ENCODE data around the gene ADAMTSL3. TPM values are rescaled to one million over a fixed set of nuclear protein-coding genes. Genes with fewer than 3 reads are reported as not detected.
"Not testable (repeated sequence)": the region's sequence is repeated elsewhere in the genome, so short reads cannot be mapped to it uniquely, and the experiment has no call there.

ADAMTSL3 gene
- total RNA-seq, 1 donor from 2014 or later: 20.6 TPM

DNA sequence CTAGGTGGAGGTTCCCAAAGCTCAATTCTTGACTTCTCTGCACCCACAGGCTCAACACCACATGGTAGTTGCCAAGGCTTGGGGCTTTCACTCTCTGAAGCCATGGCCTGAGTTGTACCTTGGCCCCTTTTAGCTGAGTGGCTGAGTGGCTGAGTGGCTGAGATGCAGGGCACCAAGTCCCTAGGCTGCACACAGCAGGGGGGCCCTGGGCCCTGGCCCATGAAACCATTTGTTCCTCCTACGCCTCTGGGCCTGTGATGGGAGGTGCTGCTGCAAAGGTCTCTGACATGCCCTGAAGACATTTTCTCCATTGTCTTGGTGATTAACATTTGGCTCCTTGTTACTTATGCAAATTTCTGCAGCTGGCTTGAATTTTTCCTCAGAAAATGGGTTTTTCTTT is 103.4 kb downstream of the ADAMTSL3 start:
- DNase-seq: not testable (repeated sequence)

DNA sequence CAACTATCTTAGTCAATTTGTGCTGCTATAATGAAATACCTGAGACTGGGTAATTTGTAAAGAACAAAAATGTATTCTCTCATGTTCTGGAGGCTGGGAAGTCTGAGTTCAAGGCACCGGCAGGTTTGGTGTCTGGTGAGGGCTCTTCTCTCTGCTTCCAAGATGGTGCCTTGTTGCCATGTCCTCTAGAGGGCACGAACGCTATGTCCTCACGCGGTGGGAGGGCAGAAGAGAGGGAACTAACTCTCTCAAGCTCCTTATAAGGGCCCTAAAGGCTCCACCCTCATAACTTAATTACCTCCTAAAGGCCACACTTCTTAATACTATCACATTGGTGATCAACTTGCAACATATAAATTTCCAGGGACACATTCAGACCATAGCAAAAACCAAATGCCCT is 108.4 kb downstream of the ADAMTSL3 start:
- no peak for DNase-seq

DNA sequence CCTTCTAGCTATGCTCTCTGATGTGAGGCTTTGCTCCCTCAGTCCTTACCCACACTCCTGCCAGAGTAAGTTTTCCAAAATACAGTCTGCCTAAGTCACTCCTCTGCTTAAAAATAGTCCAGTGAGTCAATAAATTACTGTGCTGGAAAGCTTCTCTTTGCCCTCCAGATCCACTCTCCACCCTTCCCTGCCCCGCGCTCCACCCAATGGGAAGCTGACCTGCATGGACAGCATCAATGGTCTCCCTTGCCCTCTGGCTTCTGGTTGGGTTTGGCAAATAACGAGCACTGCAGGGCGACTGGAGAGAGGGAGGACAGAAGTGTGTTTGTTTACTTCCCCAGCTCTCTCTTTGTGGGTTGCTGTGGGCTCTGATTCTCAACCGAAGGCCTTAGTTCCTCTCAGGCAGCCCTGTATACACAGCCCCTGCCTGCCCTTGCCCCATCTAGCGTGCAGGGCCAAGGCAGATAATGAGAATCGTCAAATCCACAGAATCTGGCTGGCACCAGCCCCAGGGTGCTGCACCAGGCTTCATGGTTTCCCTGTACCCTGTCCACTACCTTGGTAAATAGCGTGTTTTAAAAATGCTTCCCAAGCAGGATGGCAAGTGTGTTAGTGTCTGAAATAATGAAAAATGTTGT is 110.4 kb downstream of the ADAMTSL3 start:
- no peak for DNase-seq

DNA sequence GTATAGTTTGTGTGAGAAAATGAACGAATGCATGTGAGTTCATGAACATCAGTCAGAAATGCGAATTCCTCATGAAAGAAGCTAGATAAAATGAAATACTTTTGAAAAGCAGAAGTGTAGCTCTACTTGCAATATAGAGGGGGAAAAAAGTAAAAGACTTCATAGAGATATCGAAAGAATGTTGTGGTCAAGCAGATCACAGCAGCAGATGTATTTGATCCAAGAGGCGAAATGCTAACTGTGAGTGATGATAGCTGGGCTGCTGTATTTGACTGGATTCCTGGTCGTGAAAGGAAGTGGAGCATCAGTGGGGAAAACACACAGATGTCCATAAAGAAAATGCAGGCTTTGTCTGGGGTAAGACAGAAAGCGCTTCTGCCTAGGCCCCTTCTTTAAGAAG is 112.4 kb downstream of the ADAMTSL3 start:
- DNase-seq: no peak

DNA sequence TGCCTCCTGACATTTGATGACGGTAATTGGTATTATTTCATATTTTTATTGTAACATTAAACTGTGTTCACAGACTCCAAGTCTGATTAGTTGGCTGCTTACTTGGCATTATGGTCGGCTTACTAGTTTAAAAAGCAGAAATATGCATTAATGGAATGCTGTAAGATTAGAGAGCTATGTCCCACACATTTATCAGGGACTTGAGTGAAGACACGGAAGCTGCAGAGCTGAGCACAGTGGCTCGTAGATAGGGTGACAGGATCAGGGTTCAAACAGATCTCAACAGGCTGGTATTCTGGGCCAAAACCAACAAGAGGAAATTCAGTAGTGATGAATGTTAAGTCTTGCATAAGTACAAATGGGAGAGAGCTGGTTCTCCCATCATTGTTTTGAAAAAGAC is 113.8 kb downstream of the ADAMTSL3 start:
- no peak for DNase-seq

DNA sequence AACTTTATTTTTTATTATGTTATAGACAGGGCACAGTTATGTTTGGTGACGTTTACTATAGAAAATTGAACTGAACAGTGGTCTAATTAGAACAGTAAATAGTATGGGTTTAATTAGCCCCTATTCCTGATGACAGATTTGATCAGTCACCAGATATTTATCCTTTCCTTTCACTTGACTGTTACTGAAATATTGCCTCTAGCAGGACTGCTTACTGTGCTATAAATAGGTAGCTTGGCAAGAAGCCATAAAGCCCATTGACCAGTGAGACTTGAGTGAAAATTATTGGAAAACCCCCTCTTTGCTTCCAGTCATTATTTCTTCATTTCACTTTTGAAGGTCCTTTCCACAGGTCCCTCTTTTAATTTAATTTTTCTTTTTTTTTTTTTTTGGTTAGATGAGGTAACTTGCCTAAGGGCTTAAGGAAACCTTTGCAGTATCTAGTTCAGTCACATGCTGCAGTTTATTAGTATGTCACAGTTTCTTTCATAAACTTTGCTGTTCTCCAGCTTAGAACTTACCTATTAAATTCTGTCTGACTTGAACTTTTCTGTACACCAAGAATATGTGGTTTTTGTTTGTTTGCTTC is 115.6 kb downstream of the ADAMTSL3 start:
- no peak for DNase-seq

DNA sequence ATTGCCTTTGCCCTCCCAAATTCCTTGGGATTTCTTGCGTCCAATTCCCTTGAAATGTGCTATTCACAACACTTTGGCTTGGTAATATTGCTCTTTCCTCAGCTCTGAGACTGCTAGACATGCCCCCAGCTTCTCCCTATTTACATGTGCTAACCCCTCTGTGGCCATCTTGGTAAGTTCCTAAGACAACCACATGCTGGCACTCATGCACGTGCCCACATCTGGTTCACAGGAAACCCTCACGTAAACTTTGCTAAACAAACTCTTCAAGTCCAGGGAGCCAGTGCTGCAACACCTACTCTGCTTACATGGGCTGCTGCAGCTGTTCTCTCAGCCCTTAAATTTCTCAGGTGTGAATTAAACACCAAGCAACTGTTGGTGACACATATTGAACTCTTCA is 121.8 kb downstream of the ADAMTSL3 start:
- DNase-seq: no peak

DNA sequence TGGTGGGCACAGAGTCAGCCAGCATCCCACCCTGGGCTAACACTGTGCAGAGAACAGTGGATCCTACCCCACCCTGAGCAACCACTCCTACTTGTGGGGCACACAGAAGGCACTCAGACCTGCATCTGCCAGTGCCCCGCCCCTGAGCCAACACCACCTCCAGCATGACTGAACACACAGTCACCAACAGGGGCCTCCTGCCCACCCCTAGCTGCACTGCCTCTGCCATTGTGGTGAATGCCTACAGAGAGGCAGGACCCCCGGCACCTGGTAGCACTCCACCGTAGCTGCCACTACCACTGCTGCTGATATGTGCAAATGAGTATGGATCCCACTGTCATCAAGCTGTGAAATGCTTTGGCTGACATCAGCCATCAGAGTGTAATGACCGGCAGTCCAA is 123.1 kb downstream of the ADAMTSL3 start:
- no peak for DNase-seq

DNA sequence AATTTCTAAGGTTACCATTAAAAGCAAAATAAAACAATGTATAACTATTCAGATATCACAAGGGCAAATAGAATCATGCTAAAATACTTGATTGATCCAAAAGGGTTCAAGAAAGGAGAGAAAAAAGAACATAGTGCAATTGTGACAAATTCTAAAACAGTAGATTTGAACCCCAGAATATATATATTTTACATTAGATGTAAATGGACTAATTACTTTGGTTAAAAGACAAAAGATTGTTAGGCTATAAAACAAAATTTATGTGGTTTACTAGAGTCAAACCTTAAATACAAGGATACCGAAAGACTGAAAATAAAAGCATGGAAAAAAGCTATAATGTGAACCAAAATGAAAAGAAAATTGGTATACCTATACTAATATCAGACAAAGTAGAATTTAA is 129.3 kb downstream of the ADAMTSL3 start:
- no peak for DNase-seq

DNA sequence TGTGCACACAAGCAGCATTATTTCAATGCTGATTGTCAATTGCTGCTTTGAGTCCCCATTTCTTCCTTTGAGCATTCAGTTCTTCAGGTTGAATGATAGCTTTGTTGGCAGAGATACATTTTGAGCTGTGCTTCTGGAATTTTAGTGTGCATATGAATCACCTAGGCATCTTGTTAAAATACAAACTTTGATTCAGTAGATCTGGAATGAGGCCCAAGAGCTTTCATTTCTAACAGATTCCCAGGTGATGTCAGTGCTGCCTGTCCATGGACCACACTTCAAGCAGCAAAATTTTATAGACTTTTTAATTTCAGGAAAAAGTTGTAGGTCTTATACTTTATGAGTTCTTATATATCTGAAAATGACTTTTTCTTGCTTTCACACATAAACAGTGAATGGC is 131.1 kb downstream of the ADAMTSL3 start:
- no peak for DNase-seq

DNA sequence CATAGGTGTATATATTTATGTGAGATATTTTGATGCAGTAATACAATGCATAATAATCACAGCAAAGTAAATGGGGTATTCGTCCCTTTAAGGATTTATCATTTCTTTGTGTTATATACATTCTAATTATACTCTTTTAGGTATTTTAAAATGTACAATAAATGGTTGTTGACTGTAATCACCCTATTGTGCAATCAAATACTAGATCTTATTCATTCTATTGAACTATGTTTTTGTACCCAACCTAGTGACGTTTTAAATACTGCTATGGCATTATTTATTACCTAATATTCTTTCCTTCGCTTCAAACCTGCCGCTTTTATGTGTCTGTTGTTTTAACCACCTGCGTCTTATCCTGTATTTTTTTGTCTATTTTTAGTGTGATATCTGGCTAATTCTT is 132.4 kb downstream of the ADAMTSL3 start:
- no peak for DNase-seq

DNA sequence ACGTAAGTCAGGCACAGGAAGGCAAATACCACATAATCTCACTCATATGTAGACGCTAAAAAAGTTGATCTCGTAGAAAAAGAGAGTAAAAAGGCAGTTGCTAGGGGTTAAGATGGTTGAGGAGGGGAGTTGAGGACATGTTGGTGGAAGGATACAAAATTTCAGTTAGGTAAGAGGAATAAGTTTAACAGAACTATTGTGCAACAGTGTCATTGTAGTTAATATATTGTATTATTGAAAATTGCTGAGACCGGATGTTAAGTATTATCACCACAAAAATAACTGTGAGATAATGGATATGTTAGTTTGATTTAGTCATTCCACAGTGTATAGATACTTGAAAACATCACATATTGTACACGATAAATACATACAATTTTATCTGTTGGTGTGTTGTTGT is 139.1 kb downstream of the ADAMTSL3 start:
- no peak for DNase-seq

DNA sequence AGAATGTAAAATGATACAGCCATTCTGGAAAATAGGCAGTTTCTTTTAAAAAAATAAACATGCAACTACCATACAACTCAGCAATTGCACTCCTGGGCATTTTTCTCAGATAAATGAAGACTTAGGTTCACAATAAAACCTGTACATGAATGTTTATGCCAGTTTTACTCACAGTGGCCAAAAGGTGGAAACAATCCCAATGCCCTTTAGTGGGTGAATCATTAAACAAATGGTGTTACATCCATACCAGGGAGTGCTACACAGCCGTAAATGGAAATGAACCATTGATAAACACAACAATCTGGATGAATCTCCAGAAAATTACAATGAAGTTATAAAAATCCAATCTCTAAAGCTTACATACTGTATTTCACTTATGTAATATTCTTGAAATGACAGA is 140.3 kb downstream of the ADAMTSL3 start:
- DNase-seq: no peak

DNA sequence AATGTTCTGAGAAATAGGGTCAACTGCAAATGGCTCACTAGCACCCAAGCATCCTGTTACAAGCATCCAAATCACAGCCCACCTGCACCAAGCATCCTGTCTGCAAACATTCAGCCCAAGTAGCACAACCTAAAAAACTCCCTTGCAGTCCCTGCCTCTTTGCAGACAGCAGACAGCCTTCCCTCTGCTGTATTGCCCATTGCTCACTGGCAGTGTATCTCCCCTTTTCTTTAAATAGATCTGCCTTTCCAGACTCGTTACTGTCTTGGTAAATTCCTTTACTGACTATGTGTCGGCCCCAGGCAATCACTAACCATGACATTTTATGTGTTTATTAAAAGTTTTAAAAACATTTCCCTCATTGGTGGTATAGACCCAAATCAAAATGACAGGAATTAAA is 155.4 kb downstream of the ADAMTSL3 start:
- no peak for DNase-seq

DNA sequence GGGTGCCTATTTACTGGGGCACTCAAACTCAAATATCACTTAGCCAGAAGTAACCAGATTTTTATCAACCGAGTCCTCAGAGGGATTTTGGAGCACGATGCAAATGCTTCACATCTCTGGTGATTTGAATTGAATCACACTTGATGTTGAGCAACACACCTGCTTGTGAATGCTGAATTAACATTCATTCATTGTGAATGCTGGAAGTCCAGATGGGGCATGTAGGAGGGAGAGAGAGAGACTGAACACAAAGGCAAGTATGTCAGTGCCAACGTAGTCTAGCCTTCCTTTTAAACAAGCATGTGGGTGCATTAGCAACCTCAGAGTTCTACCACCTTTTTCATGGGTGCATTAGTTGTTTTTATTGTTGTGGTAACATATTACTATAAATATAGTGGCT is 156.2 kb downstream of the ADAMTSL3 start:
- DNase-seq: no peak

DNA sequence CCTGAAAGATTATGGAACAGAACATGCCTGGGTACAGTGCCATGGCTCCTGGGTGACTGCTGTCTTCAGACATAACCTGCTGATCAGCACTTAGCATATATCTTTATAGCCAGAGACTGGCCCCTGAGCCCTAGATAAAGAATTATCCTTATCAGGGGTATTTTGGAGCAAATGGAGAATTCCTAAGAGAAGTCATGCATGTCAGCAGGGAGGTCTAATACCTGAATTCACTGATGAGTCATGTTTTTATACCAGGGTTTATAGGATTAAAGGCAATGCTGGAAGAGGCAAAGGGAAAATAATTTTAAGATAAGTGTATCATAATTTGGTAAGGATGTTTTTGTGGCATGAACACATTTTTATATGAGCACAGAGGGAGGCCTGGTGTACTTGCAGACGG is 159.8 kb downstream of the ADAMTSL3 start:
- DNase-seq: no peak

DNA sequence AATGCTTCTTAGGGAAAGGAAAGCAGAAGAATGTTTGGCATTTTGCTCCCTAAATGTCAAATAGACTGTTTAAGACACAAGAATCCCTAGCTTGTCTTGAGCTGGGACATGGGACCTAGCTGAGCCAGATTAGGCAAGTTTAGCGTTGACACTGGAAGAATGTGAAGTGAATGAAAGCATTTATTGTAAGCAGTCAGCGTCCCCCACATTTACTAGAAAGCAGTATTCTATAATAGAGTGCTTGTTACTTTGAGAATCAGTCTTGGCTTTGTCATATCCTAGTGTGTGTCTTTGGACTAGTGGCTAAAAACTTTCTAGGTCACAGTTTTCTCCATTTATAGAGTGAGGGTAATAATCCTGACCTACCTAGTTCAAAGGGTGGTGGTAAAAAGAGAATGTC is 161.6 kb downstream of the ADAMTSL3 start:
- no peak for DNase-seq

DNA sequence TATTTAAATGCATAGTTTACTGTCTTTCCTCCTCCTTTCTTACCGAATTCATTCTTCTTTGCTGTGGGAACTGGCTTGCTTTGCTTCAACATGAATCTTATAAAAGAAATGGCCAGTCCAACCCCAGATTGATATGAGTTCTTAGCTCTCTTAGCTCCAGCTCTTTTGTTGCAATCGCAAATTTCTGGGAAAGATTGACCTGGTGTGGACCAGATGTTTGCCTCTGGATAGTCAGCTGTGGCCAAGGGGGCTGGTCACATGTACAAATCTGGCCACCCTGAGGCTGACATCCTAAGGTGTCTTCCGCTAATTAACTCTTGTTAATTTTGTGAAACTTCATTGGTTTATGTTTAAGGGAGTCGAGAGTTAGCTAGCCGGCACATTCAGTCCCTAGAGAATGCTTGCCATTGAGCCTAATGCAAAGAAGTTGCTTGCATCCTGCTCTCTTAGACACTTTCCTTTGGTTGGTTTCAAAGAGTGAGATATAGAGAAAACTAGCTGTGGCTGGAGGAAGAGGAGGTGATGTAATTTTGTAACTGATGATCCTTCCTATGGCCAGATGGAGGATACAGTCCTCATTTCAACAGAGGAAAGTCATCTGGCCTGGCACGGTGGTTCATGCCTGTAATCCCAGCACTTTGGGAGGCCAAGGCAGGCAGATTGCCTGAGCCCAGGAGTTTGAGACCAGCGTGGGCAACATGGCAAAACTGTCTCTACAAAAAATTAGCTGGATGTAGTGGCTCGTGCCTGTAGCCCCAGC is 162.4 kb downstream of the ADAMTSL3 start:
- DNase-seq: no peak

DNA sequence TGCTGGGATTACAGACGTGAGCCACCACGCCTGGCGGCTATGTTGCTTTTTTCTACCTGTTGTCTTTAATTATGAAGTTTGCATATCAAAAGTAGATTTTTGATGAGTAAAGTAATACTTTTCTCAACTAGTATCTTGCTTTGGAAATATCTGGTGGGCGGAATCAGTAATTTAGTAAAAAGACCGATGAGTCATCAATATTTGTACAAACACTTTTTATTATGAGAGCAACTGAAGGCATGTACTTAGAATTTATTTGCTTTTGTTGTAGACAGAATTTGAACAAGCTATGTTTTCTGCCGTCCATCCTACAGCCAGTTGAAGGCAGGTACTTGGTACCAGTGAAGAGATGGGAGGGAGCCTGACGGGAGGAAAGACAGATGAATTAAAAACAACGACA is 164.7 kb downstream of the ADAMTSL3 start:
- DNase-seq: no peak

DNA sequence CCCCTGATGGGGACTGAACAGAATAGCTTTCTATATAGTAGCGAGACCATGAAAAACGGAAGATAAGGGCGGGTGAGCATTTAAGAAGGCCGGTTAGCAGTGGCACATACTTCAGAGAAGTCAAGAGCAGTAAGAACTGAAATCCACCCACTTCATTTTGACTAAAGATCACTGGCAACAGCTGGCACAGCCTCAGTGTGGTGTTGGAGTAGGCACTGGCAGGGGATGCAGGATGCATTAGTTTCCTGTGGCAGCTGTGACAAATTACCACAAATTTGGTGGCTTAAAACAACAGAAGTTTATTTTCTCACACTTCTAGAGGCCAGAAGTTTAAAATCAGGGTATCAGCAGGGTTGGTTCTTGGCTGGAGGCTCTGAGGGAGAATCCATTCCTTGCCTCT is 176.5 kb downstream of the ADAMTSL3 start:
- no peak for DNase-seq

DNA sequence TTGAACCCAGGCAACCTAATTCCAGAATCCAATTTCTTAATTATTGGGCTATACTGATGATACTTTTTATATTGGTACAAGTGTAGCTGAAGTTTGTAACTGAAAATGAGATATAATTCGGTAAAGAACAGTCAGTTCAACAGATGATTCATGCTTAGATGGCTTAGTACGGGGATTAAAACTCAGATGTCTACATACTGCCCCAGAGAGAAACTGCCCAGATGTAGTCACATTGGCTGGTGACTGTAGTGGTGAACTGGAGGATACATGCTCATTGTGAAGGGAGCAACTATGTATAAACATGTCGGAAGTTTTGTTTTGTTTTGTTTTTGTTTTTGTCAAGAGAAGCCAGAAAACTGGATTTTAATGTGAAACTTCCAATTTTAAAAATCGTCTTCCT is 179.6 kb downstream of the ADAMTSL3 start:
- no peak for DNase-seq

DNA sequence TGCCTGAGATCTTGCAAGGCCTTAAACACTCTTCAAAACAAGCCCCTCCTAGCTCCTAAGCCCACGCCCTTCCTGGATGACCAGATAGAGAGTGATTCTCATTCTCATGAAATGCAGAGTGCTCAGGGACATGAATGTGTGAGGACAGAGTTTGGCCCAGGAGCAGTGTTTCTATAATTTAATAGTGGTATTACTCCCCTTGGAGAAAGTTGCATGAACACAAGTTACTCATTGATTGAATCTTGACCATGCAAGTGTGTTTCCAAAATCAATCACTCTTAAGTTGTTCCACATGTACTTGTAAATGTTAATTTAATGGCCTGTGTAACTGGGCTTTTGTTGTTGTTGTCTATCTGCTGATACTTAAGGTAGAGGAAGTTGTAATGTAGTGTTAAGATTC is 181.6 kb downstream of the ADAMTSL3 start:
- no peak for DNase-seq

DNA sequence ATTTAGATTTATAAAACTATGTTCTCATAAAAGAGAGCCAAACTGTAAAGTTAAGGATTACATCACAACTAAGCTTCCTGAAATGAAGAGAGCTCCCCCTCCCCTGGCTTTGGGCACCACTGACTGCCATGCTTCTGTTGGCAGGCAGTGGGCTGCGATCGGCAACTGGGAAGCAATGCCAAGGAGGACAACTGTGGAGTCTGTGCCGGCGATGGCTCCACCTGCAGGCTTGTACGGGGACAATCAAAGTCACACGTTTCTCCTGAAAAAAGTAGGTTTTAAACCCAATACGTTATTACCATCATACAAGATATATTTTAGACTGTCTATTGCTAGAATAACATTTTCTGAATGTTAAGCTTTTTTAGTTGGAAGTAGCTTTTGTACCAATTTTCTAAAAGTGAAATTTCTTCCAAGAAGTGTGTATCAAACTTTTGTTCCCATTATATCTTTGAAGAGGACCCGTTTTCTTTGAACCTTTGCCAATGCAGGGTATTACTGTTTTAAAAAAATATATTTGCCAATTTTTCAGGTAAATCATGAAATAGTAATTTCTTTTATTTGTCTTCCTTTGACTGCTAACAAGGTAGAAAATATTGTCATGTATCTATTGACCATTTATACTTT is 184.1 kb downstream of the ADAMTSL3 start:
- DNase-seq: peak; percentile 24

DNA sequence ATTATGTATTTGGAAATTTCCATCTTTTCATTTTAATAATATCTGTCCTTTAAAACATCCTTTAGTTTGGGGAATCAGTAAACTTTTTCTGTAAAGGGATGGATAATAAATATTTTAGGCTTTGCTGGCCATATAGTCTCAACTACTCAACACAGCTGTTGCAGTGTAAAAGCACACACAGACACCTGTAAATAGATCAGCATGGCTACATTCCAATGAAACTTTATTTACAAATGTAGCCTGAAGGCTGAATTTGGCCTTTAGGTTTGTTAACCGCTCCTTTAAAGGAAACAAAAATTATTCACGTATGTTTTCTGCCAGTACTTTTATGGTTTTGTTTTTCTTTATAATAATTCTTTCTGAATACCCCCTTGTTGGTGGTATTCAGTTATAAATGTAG is 184.8 kb downstream of the ADAMTSL3 start:
- DNase-seq: no peak
